NCI-H748 treated with DMSO at 0.1 percent for 48 hours (cell line): ENCODE results near the gene SLC12A9.
"Not testable (repeated sequence)": the region's sequence is repeated elsewhere in the genome, so short reads cannot be mapped to it uniquely, and the experiment has no call there.

Experiments used
- DNase-seq: peaks from one replicate; lab custom pipeline; 2025; lab: John Stamatoyannopoulos, UW

The SLC12A9 gene

DNA sequence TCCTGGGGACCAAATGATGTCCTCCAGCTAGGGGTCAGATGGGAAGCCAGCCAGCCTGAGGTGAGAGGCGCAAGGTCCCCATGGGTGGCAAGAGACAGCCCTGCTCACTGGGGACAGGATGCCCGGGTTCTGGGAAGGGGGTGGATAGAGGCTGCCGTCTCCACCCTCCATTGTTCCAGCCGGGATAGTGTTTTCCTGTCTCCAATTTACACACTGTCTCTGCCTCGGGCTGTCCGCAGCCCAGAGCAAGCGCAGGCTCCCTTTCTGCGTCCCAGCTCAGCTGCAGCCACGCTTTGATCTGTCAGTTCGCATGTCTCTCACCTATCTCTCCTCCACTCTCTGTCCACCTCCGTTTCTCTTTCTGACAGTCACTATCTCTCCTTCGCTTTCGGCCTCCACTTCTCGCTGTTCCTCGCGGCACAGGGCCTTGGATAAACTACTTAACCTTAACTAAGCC is 27.3 kb upstream of the SLC12A9 start:
- DNase-seq, result peak; percentile 15

DNA sequence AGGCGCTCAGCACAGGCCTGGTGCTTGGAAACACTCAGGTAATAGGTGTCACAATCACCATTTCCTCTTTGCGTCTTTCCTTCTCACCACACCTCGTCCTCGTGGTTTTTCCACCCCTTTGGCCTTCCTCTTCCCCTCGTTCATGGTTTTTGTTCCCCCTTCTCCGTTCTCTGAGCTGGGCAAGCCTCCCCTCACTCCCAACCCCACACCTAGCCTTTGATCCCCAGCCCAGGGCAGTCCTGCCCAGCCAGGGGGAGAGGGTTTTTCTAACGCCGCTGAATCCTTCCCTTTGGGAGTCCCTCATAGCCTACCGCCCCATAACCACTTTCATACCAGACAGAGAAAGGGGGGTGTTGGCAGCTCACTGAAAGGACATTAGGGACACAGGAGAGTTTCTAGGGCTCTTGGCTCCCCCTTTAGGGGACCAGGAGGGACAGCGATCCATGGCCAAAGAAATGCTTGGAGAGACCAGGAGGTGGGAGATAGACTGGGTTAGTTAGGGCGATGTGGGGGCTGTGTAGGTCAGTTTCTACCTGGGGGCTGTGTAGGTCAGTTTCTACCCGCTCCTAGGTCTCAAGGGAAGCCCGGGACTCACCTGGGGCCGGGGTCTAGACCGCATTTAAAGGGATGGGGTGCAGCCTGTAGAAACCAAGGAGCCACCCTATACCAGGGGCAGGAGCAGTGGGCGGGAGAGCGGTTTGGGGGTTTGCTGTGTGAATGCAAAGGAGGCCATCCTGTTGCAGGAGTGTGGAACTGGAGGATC is 26.6 kb upstream of the SLC12A9 start:
- DNase-seq, result no peak

DNA sequence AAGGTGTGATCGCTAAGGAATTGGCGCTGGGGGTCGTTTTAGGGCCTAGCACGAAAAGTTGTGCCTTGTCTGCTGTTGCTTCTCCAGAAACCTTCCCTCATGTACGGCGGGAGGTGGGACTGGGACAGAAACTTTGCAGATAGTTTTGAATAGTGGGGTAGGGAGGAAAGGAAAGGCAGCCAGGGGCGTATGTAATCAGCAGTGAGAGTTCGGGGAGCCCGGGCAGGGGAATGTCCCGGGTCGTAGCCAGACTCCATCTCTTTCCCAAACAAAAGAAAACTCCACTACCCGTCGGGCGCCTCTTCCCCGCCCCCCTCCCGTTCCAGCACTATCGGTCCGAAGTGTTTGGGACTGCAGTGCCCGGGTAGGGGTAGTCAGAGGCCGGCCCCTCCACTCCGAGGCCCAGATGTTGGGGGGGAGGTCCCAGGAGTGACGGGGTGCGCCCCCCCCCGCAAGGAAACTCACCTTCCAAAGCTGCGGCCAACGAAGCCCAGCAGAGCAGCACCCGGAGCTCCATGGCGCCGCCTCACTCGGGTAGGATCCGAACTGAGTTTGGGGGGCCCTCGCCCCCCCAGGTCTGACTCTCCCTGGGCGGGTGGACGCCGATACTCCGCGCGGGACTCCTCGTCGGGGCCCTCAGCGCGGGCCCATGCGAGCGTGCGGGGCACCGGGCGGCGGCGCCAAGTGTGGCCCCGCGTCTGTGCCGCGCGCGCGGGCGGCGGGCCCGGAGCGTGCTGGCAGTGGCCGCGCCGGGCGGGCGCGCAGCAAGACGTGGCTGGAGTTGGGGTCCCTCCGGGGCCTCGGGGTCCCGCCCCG is 25.8 kb upstream of the SLC12A9 start:
- DNase-seq, result no peak

DNA sequence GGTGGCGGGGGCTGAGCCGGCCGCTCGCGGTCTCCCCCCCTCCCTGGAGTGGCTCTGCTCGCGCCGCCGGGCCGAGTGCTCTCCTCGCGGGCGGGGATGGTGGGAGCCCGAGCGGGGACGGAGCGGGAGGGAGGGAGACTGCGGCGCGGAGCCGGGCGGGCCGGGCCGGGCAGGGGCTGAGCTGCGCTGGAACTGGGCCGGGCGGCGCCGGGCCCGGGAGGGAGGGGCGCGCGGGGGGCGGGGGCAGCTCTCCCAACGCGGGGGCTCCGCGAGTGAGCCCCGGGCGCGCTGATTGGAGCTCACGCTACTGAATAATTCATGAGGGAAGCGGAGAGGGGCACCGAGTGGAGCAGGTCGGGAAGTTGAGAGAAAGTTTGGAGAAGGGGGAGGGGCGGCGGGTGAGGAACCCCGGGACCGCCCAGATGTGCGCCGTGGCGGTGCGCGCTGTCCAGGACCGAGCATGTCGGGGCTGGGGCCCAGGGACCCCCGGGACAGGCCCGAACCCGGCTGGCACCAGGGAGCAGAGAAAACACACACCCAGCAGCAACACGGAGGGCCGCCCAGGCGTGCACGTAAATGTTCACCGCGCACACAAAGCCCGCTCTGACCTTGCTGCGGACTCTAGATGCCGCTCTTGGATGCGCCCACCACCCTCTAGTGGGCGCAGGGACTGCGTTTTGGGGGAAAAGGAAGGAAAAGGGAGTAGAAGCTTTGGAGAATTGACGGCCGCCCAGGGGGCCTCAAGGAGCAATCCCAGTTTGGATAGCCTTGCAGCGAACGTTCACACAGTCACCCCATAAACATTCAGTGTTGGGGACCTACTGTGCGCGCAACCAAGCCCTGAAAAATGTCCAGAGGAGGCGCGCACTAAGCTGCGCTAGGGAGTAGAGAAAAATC is 24.9 kb upstream of the SLC12A9 start, which contains the start of gene EPHB4:
EPHB4 (minus strand) TSS at position 194 of the 897 bp plus-strand sequence. CDS start 493 bp downstream, outside the sequence.
- DNase-seq, result peak; percentile 1

DNA sequence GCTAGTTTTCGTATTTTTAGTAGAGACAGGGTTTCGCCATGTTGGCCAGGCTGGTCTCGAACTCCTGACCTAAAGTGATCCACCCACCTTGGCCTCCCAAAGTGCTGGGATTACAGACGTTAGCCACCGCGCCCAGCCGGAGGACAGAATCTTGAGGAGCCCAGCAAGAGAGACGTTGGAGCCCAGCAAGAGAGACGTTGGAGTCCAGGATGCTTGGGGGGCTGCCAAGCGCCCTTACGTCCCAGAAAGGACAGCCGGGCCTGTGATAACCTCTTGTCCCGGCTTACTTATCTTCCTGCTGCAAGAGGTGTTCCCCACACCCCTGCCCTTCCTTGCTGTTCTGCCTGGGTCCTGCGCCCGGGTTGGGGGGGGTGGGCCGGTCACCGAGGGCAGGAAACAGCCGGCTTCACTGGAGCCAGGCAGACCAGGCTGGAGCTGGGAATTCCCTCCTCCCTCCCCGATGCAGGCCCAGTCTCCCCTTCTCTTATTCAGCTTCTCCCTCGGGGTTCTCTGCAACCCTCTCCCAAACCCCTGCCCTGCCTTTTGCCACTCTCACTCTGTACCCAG is 23.3 kb upstream of the SLC12A9 start:
- no peak for DNase-seq

DNA sequence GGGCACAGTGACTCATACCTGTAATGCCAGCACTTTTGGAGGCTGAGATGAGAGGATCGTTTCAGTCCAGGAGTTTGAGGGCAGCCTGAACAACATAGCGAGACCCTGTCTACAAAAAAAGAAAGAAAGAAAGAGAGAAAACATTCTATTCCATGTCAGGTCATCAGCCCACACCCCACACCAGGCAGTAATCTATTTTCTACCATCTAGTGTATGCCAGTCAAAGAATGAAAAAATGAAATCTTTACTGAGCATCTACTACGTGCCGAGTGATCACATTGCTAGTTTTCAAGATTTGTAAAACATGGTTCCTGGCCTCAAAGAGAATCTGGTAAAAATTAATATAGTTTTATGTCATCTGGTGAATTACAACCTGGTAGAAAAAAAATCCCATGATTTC is 22.1 kb upstream of the SLC12A9 start:
- DNase-seq, result no peak

DNA sequence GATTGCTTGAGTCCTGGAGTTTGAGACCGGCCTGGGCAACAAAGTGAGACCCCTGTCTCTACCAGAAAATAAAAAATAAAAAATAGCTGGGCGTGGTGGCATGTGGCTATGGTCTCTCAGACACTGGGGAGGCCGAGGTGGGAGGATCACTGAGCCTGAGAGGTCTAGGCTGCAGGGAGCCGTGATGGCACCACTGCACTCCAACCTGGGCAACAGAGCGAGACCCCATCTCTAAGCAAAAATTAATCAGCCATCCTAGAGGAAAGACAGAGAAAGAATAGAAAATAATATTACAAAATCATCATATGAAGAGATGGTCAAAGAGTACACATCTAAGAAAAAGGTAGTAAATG is 20.3 kb upstream of the SLC12A9 start:
- no peak for DNase-seq

DNA sequence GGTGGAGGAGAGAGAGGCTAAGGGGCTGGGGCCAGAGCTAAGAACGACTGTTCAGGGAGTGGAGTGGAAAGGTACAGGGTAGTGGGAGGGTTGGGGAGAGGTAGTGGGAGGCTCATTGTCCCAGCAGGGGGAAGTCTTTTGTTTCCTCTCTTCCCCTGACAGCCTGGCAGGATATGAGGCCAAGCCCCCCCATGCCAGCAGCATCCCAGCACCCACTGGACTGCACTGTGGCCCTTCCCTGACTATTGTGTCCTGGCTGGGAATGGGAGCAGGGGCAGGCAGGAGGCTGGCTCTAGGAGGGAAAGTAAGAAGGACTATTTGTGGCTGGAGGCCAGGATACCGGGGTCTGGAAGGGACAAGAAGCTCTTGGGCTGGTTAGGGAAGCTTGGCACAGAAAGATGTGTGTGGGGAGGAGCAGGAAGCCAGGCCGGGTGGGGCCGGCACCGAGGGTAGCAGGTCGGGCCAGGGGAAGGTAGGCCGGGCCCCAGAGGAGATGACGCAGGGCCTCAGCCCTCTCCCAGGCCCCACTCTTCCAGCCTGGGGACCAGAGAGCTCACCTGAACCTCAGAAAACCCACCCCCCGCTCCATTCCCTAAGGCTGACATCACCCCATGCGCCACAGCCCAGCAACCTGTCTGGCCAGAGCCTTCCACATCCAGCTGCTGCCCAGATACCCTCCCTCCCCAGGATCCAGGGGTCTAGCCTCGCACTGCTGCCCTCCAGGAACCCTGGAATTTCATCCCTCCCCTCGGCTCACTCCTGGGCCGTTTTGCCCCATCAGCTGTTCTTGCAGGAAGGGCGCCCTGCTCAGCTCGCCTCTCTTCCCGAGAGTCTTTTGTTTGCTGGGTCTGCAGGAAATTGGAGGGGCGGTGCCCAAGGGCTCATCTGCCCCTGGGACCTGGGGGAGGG is 16.4 kb upstream of the SLC12A9 start:
- DNase-seq, result no peak

DNA sequence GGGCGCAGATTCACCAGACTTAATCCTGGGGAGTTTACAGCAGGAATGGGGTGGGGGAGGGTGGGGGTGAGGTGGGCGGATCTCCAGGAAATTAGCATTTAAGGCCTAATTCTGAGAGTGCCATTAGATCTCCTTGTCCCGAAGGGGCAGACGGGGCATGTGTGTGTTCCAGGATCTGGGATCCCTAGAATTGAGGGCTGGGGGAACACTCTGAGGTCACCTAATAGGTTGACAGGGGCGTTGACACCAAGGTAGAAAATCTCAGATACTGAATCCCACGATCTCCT is 15.8 kb upstream of the SLC12A9 start:
- no peak for DNase-seq

DNA sequence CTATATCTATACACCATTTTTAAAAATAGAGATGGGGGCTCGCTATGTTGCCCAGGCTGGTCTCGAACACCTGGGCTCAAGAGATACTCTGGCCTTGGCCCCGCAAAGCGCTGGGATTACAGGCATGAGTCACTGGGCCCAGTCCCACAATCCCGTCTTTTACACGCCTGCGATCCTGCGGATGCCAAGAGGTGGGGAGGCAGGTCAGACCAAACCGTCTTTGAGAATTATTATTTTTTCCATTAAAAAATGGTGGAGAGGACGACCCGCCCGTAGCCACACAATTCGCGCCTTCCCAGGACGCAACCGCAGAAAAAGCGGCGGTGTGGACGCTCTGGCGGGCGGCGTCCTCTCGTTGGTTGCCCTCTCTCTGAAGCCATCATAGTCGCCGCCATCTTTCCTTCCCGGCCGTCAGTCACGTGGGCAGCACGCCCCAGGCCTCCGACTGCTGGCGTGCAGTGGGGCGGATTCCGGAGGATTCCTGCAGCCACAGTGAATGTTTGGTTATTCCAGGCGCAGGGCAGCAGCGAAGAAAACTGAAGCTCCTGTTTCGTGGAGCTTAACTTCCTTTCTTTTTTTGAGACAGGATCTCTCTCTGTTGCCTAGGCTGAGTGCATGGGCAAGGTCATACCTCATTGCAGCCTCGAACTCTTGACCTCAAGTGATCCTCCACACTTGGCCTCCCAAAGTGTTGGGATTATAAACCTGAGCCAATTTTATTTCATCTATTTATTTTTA is 15.2 kb upstream of the SLC12A9 start:
- DNase-seq, result no peak

DNA sequence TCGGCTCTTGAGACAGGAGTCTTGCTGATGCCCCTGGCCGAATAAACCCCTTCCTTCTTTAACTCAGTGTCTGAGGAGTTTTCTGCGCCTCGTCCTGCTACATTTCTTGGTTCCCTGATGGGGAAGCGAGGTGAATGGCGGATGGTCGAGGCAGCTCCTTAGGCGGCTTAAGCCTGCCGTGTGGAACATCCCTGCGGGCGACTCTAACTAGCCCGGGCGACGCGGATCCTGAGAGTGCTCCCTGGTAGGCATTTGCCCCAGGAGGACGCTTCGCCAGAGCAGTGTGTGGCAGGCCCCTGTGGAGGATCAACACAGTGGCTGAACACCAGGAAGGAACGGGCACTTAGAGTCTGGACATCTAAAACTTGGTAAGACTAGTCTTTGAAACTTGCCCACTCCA is 13.2 kb upstream of the SLC12A9 start:
- no peak for DNase-seq

DNA sequence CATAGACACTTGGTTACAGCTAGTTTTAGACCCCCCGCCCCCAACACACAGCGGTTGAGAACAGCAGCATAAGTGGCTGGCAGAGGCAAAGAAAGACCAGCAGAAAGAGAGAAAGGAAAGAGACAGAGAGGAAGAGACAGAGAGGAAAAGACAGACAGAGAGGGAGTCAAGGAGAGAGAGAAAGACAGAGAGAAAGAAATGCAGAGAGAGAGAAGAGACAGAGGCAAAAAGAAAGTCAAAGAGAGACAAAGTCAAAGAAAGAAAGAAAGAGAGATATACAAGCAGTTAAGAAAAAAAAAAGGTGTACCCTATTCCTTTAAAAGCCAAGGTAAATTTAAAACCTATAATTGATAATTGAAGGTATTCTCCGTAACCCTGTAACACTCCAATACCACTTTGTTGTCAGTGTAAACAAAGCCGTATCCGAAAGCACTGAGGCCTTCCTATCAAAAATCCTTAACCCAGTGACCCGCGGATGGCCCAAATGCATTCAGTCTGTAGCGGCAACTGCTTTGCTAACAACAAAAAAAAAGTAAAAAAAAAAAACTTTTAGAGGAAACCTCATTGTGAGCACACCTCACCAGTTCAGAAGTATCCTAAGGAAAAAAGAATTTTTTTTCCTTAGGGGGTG is 11.9 kb upstream of the SLC12A9 start:
- no peak for DNase-seq

DNA sequence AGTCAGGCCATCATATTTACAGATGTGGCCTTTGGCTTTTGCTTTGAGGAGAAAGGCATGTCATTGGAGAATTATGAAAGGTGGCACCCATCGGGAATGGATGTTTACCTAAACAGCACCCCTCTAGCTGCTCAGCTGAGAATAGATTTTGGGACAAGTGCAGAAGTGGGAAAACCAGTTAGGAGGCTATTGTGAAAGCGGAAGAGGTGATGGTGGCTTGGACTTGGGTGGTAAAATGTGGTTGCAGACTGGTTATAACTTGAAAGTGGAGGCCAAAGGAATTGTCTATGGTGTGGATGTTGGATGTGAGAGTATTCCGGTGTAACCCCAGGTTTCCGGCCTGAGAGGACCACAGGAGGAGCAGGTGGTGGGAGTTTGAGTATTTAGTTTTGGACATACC is 5.2 kb upstream of the SLC12A9 start:
- no peak for DNase-seq

DNA sequence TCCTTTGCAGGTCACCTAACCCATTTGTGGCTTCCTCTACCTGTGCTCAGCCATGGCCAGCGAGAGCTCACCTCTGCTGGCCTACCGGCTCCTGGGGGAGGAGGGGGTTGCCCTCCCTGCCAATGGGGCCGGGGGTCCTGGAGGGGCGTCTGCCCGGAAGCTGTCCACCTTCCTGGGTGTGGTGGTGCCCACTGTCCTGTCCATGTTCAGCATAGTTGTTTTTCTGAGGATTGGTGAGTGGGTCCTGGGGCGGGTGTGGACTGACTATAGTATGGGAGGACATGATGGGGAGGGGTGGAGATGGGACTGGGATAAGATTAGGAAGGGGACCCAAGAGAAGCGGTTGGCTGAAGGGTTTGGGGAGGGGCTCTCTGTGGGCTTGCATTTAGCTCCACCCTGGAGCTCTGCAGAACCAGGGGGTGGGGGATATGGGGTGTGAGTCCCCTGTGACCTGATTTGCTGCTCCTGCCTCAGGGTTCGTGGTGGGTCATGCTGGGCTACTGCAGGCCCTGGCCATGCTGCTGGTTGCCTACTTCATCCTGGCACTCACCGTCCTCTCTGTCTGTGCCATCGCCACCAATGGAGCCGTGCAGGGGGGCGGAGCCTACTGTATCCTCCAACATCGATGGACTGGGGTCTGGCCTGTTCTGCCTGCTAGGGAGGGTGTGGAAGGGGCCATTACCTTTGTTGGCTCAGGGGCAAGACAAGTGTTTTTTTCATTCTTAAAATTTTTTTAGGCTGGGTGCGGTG is 1.8 kb downstream of the SLC12A9 start:
- no peak for DNase-seq

DNA sequence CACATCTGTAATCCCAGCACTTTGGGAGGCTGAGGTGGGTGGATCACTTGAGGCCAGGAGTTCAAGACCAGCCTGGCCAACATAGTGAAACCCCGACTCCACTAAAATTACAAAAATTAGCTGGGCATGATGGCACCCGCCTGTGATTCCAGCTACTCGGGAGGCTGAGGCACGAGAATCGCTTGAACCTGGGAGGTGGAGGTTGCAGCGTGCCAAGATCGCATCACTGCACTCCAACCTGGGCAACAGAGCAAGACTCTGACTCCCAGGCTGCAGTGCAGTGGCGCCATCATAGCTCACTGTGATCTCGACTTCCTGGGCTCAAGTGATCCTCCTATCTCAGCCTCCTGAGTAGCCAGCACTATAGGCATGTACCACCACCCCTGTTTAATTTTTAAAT is 2.4 kb downstream of the SLC12A9 start:
- not testable (repeated sequence) for DNase-seq

DNA sequence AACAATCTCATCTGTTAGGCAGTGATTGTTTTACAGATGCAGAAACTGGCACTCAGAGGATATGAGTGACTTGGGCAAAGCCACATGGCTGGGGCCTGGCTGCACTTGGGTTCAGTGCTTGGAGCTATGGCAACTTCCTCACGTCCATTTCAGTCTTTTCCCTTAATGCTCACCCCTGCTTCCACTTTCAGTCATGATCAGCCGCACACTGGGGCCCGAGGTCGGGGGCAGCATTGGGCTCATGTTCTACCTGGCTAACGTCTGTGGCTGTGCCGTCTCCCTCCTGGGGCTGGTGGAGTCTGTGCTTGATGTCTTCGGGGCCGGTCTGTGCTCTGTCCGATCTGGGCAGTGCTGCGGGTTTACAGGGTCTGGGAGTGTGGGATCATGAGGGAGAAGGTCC is 3.0 kb downstream of the SLC12A9 start:
- no peak for DNase-seq

DNA sequence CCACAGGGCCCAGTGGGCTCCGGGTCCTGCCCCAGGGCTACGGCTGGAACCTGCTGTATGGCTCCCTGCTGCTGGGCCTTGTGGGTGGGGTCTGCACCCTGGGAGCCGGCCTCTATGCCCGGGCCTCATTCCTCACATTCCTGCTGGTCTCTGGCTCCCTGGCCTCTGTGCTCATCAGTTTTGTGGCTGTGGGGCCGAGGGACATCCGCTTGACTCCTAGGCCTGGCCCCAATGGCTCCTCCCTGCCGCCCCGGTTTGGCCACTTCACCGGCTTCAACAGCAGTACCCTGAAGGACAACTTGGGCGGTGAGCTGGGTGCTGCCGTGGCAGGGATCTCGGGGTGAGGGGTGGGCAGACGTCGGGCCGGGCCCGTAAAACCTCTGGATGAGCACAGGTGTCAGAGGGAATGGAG is 4.4 kb downstream of the SLC12A9 start:
- no peak for DNase-seq

DNA sequence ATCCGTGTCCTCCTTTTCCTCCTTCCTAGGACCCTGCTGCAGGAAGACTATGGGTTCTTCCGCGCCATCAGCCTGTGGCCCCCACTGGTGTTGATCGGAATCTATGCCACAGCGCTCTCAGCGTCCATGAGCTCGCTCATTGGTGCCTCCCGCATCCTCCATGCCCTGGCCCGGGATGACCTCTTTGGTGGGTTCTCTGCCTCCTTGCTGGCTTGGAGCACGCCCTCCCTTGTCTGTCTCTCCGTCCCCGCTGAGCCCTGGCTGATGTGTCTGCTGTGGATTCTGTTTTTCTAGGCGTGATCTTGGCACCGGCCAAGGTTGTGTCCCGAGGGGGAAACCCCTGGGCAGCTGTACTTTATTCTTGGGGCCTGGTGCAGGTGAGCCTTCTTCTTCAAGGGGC is 7.3 kb downstream of the SLC12A9 start:
- no peak for DNase-seq
